ENCODE data around the gene MBD3. TPM values are rescaled to one million over a fixed set of nuclear protein-coding genes. Genes with fewer than 3 reads are reported as not detected.
A peak's percentile ranks its signal among the peaks of the same experiment; 100 is the strongest.

The MBD3 gene
- total and polyA plus RNA-seq, 3 donors from 2014 or later, result 78.3 to 153 (median 146) TPM

DNA sequence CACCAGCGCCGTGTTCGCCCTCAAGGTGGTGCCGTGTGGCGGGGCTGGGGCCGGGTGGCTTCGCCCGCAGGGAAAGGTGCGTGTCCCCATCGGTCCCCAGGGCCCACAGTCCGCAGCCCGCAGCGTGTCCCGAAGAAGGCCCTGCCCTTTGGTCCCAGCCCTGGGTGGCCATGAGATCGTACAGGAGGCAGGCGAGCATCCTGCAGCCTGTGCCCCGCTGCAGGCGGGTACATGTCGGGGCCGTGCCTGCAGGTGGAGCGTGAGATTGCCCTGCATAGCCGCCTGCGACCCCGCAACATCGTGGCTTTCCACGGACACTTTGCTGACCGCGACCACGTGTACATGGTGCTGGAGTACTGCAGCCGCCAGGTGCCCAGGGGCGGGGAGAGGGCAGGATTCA lies 67.3 kb downstream of the MBD3 start:
- Histone ChIP-seq H3K4me3 (peak overlapping the region in 1 of 2 donors; percentile 64), H3K27ac (no peak overlapping the region), H3K36me3 (ENCODE audit: low read depth, missing control alignments) (no peaks in the 10 kb centered on the region), H3K4me1 (peaks cover 13% of the 10 kb centered on the region), H3K9me3 (no peaks in the 10 kb centered on the region), H3K27me3 (no peaks in the 10 kb centered on the region)
- 67 to 79% methylated on average over 20 to 21 of the region's 31 CpGs for WGBS, 2 donors
- TF ChIP-seq POLR2A (IDR thresholded peaks at IDR 0.05), result no peak
- intact Hi-C loops (cut with DNase I; ENCODE audit: low total_unique reads), result no loop called here
- DNase-seq, result no peak

GRCh38 chr19:1524972-1525325 lies 67.7 kb downstream of the MBD3 start:
- intact Hi-C loops (cut with DNase I; ENCODE audit: low total_unique reads), result no loop called here
- TF ChIP-seq CTCF (IDR thresholded peaks at IDR 0.05) (no peak), POLR2A (IDR thresholded peaks at IDR 0.05) (no peak)
- no peaks in the 10 kb centered on the region for H3K27me3 ChIP-seq

GRCh38 chr19:1524287-1524971 lies 68.2 kb downstream of the MBD3 start:
- Histone ChIP-seq H3K27ac (peak overlapping the region in 1 of 2 donors; percentile 77), H3K27me3 (no peaks in the 10 kb centered on the region)

More at GRCh38 chr19:1524972-1525325, 67.7 kb downstream of the MBD3 start:
- no peaks in the 10 kb centered on the region for H3K9me3 ChIP-seq
- WGBS, 2 donors, result 60 to 64% methylated on average over 10 to 12 of the region's 17 CpGs
- peaks cover 13% of the 10 kb centered on the region for H3K4me1 ChIP-seq
- H3K27ac ChIP-seq, result no peak overlapping the region
- no peaks in the 10 kb centered on the region for H3K36me3 ChIP-seq (ENCODE audit: low read depth, missing control alignments)
- no peak for DNase-seq
- peak overlapping the region; percentile 61 to 64 for H3K4me3 ChIP-seq

More at GRCh38 chr19:1524287-1524971, 68.2 kb downstream of the MBD3 start:
- 21 to 41% methylated on average over 3 to 9 of the region's 49 CpGs for WGBS, 2 donors
- no peak for DNase-seq
- Histone ChIP-seq H3K4me1 (peaks cover 13% of the 10 kb centered on the region), H3K4me3 (peak overlapping the region; percentile 61 to 64), H3K9me3 (no peaks in the 10 kb centered on the region), H3K36me3 (ENCODE audit: low read depth, missing control alignments) (no peaks in the 10 kb centered on the region)
- TF ChIP-seq POLR2A (IDR thresholded peaks at IDR 0.05) (no peak), CTCF (IDR thresholded peaks at IDR 0.05) (no peak)
- intact Hi-C loops (cut with DNase I; ENCODE audit: low total_unique reads), result no loop called here

Small RNAs within 50 kb of the gene (small RNA-seq; reads per million reads assigned to genes)
- gene AC005943.2 (0 reads per million in 2 donors), gene RN7SL477P (0 reads per million in 2 donors), gene RNU6-1223P (0 reads per million in 2 donors)

Other genes starting within 250 kb of the MBD3 start
- 100 to 1,000 TPM; 170 to 176 TPM for gene NDUFS7, start 209.0 kb downstream of the MBD3 start, total RNA-seq
- 172 TPM for gene NDUFS7, start 209.0 kb downstream of the MBD3 start, polyA plus RNA-seq (ENCODE audit: insufficient read depth, low read depth, low replicate concordance)
- gene GAMT, start 191.3 kb downstream of the MBD3 start, total RNA-seq, result 100 to 1,000 TPM; 144 to 191 TPM
- 92.2 TPM for gene GAMT, start 191.3 kb downstream of the MBD3 start, polyA plus RNA-seq (ENCODE audit: insufficient read depth, low read depth, low replicate concordance)
- 10 to 100 TPM; 97.9 to 99.6 TPM for gene DAZAP1, start 185.3 kb downstream of the MBD3 start, total RNA-seq
- 215 TPM for gene DAZAP1, start 185.3 kb downstream of the MBD3 start, polyA plus RNA-seq (ENCODE audit: insufficient read depth, low read depth, low replicate concordance)
- 1,000 to 10,000 TPM; 1,248 to 1,750 TPM for gene RPS15, start 154.5 kb downstream of the MBD3 start, total RNA-seq
- 768 TPM for gene RPS15, start 154.5 kb downstream of the MBD3 start, polyA plus RNA-seq (ENCODE audit: insufficient read depth, low read depth, low replicate concordance)
- 1 to 10 TPM; 4.6 to 5.9 TPM for gene APC2, start 142.7 kb downstream of the MBD3 start, total RNA-seq
- gene APC2, start 142.7 kb downstream of the MBD3 start, polyA plus RNA-seq (ENCODE audit: insufficient read depth, low read depth, low replicate concordance), result 2.8 TPM
- gene C19orf25, start 113.7 kb downstream of the MBD3 start, total RNA-seq, result 10 to 100 TPM; 55.4 to 72.5 TPM
- gene C19orf25, start 113.7 kb downstream of the MBD3 start, polyA plus RNA-seq (ENCODE audit: insufficient read depth, low read depth, low replicate concordance), result 39.3 TPM
- 100 to 1,000 TPM; 108 to 203 TPM for gene PCSK4, start 102.5 kb downstream of the MBD3 start, total RNA-seq
- gene PCSK4, start 102.5 kb downstream of the MBD3 start, polyA plus RNA-seq (ENCODE audit: insufficient read depth, low read depth, low replicate concordance), result 179 TPM
- gene REEP6, start 101.7 kb downstream of the MBD3 start, total RNA-seq, result 100 to 1,000 TPM; 429 to 454 TPM
- 386 TPM for gene REEP6, start 101.7 kb downstream of the MBD3 start, polyA plus RNA-seq (ENCODE audit: insufficient read depth, low read depth, low replicate concordance)
- 10 to 100 TPM; 10.7 to 17.9 TPM for gene ADAMTSL5, start 79.8 kb downstream of the MBD3 start, total RNA-seq
- 7.2 TPM for gene ADAMTSL5, start 79.8 kb downstream of the MBD3 start, polyA plus RNA-seq (ENCODE audit: insufficient read depth, low read depth, low replicate concordance)
- gene PLK5, start 68.8 kb downstream of the MBD3 start, total RNA-seq, result 10 to 100 TPM; 13.4 to 31.5 TPM
- 2.4 TPM for gene PLK5, start 68.8 kb downstream of the MBD3 start, polyA plus RNA-seq (ENCODE audit: insufficient read depth, low read depth, low replicate concordance)
- 100 to 1,000 TPM; 127 to 211 TPM for gene MEX3D, start 24.5 kb downstream of the MBD3 start, total RNA-seq
- gene MEX3D, start 24.5 kb downstream of the MBD3 start, polyA plus RNA-seq (ENCODE audit: insufficient read depth, low read depth, low replicate concordance), result 45.6 TPM
- 10 to 100 TPM; 45.8 to 60.8 TPM for gene UQCR11, start 12.6 kb upstream of the MBD3 start, total RNA-seq
- gene UQCR11, start 12.6 kb upstream of the MBD3 start, polyA plus RNA-seq (ENCODE audit: insufficient read depth, low read depth, low replicate concordance), result 105 TPM
- 100 to 1,000 TPM; 330 to 423 TPM for gene TCF3, start 59.8 kb upstream of the MBD3 start, total RNA-seq
- 157 TPM for gene TCF3, start 59.8 kb upstream of the MBD3 start, polyA plus RNA-seq (ENCODE audit: insufficient read depth, low read depth, low replicate concordance)
- gene ONECUT3, start 160.6 kb upstream of the MBD3 start, total RNA-seq, result under 1 TPM; 0.25 to 0.39 TPM
- 0.13 TPM for gene ONECUT3, start 160.6 kb upstream of the MBD3 start, polyA plus RNA-seq (ENCODE audit: insufficient read depth, low read depth, low replicate concordance)
- gene ATP8B3, start 219.4 kb upstream of the MBD3 start, total RNA-seq, result 10 to 100 TPM; 33.2 to 38.0 TPM
- gene ATP8B3, start 219.4 kb upstream of the MBD3 start, polyA plus RNA-seq (ENCODE audit: insufficient read depth, low read depth, low replicate concordance), result 84.2 TPM